Neural cell (in vitro differentiated cells): ENCODE data around the gene AFF1.

Experiments
- EP300 ChIP-seq: fragments of 450-650 bp; conservative IDR thresholded peaks from 2 replicates; pipeline ENCODE4 v1.6.1; 2014; ENCODE audit warnings: antibody characterized with exemption, mild to moderate bottlenecking, moderate library complexity; ENCODE audit not compliant: poor library complexity, severe bottlenecking
- EZH2 ChIP-seq: fragments of 200-600, 300-800 bp; shearing (Covaris generic), sonication (generic); IDR thresholded peaks from 2 replicates; pipeline ENCODE4 v1.6.1; 2014; ENCODE audit warnings: antibody characterized with exemption, low read length, borderline replicate concordance, mild to moderate bottlenecking; ENCODE audit not compliant: insufficient read depth, poor library complexity, severe bottlenecking
- POLR2AphosphoS5 ChIP-seq: IDR thresholded peaks from 2 replicates; pipeline ENCODE4 v1.6.1; 2012
- RAD21 ChIP-seq: fragments of 450-650 bp; conservative IDR thresholded peaks from 2 replicates; pipeline ENCODE4 v1.6.1; 2014; ENCODE audit warnings: antibody characterized with exemption, mild to moderate bottlenecking, moderate library complexity
- TF ChIP-seq, protein P1 (sequence below): fragments of 450-650 bp; IDR thresholded peaks from 2 replicates; pipeline ENCODE4 v1.5.1; 2014; ENCODE audit warnings: antibody characterized with exemption, mild to moderate bottlenecking, moderate library complexity; ENCODE audit not compliant: poor library complexity, severe bottlenecking

DNA sequence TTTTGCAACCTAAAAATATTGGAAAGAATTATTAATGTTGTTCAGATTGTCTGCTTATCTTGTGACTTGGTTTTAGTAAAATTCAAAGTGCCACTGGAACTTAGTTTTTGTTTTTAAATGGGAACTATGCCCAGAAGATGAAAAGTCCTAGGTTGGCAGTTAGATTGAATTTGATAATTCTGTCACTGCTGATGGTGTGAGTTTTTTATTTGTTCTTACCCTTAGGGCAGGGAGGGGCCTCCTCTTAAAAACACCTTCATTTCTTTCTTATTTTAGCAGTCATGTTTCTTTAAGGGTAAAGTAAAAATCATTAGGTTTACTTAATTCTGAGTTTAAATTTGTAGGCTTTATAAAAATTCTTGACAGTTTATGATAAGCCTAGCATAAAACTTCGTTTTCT is 80.6 kb downstream of the AFF1 start:
- TF ChIP-seq POLR2AphosphoS5: no peak
- TF ChIP-seq, protein P1, sequence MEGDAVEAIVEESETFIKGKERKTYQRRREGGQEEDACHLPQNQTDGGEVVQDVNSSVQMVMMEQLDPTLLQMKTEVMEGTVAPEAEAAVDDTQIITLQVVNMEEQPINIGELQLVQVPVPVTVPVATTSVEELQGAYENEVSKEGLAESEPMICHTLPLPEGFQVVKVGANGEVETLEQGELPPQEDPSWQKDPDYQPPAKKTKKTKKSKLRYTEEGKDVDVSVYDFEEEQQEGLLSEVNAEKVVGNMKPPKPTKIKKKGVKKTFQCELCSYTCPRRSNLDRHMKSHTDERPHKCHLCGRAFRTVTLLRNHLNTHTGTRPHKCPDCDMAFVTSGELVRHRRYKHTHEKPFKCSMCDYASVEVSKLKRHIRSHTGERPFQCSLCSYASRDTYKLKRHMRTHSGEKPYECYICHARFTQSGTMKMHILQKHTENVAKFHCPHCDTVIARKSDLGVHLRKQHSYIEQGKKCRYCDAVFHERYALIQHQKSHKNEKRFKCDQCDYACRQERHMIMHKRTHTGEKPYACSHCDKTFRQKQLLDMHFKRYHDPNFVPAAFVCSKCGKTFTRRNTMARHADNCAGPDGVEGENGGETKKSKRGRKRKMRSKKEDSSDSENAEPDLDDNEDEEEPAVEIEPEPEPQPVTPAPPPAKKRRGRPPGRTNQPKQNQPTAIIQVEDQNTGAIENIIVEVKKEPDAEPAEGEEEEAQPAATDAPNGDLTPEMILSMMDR: no peak
- TF ChIP-seq EZH2: no peak
- no peak for TF ChIP-seq RAD21
- no peak for TF ChIP-seq EP300
